ENCODE results near the gene PER3. TPM values are rescaled to one million over a fixed set of nuclear protein-coding genes. Genes with fewer than 3 reads are reported as not detected.
A peak's percentile ranks its signal among the peaks of the same experiment; 100 is the strongest.

The PER3 gene
- total and polyA plus RNA-seq, 2 of the 4 experiments (the other 2 are of a cell fraction) = 3.4 to 4.2 TPM

DNA sequence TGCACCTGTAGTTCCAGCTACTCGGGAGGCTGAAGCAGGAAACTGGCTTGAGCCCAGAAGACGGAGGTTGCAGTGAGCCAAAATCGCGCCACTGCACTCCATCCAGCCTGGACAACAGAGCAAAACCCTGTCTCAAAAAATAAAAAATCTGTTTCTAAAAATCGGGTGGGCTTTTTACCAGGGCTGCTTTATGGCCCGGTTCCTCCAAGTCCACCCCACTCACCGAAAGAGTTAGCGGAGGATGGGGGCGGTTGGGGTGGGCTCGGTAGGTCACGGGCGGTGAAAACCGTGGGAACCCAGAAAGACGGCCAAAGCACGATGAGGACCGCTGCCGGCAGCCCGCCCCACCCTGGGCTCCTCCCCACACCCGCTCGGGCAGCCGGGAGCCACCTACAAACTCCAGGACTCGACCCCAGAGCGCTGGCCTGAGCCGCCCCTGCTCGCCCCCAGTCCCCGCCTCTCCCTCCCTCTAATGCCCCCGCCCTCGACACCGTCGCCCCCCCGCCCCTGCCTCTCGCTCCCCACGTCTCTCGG lies 846 bp upstream of the PER3 start:
- Histone ChIP-seq H2AK5ac (ENCODE audit: low read depth, low read length) (peak overlapping the region; percentile 45; the same call in 1 of the 2 replicates), H2BK5ac (ENCODE audit: low read depth, low read length, poor library complexity, severe bottlenecking) (peak overlapping the region; percentile 1), H3K9me3 (ENCODE audit: control insufficient read depth, insufficient read depth, low read length) (no peaks in the 10 kb centered on the region), H4K8ac (ENCODE audit: low read depth in 2 of 2, low read length in 2 of 2) (no peak overlapping the region), H2AK9ac (replicated peaks; ENCODE audit: low read depth, low read length, poor library complexity) (peak overlapping the region; percentile 79), H4K5ac (ENCODE audit: low read depth, low read length) (no peak overlapping the region), H3K79me1 (ENCODE audit: low read depth in 1 of 2, low read length in 2 of 2) (peaks cover 6 to 12% of the 10 kb centered on the region in 2 experiments; a peak in 3 of 4 replicates), H2BK15ac (ENCODE audit: low read depth, low read length) (no peak overlapping the region), H2BK20ac (ENCODE audit: low read depth, low read length) (no peak overlapping the region), H4K20me1 (ENCODE audit: insufficient read depth, low read length) (no peaks in the 10 kb centered on the region), H3K56ac (ENCODE audit: extremely low read depth, insufficient read depth, low read length) (no peak overlapping the region; the same call in 1 of the 2 replicates), H3K4ac (ENCODE audit: low read depth, low read length) (peak overlapping the region; percentile 20; the same call in 1 of the 2 replicates), H3K4me1 (ENCODE audit: control insufficient read depth, insufficient read depth, low read length) (0 out of 2 replicates have a peak, but pooled peaks cover 4% of the 10 kb centered on the region), H2AFZ (replicated peaks; ENCODE audit: low read length, poor library complexity) (peak overlapping the region; percentile 77), H4K91ac (ENCODE audit: insufficient read depth, low read depth, low read length) (no peak overlapping the region), H3K27ac (ENCODE audit: insufficient read depth, low read length) (peak overlapping the region; percentile 27), H3K23ac (ENCODE audit: low read depth, low read length) (no peak overlapping the region), H3K9ac (ENCODE audit: low read depth, low read length) (peak overlapping the region; percentile 16), H3K18ac (ENCODE audit: low read depth, low read length) (no peak overlapping the region; the same call in 1 of the 2 replicates), H2BK120ac (ENCODE audit: low read depth, low read length) (no peak overlapping the region), H3K14ac (replicated peaks; ENCODE audit: low read depth, low read length) (peak overlapping the region; percentile 7; the same call in 1 of the 2 replicates), H3K4me3 (ENCODE audit: insufficient read depth, low read depth, low read length) (peak overlapping the region; percentile 53), H3K27me3 (ENCODE audit: control insufficient read depth, insufficient read depth, low read length) (no peaks in the 10 kb centered on the region), H3K9me1 (ENCODE audit: insufficient read depth, low read length) (no peaks in the 10 kb centered on the region), H3K4me2 (ENCODE audit: low read depth, low read length) (peak overlapping the region; percentile 80), H3K36me3 (ENCODE audit: control insufficient read depth, insufficient read depth, low read length) (peaks cover 20% of the 10 kb centered on the region)
- ChIA-PET POLR2A (ENCODE audit: unreplicated experiment) (no interaction called here), CTCF (no interaction called here)
- DNase-seq (peak; percentile 24), ATAC-seq (ENCODE audit: low read depth) (peak; percentile 46)
- TF ChIP-seq CHD1 (IDR thresholded peaks at IDR 0.05; ENCODE audit: low read depth, low read length) (no peak), POLR2A (IDR thresholded peaks at IDR 0.05; ENCODE audit: low read depth, low read length) (no peak), RFX5 (IDR thresholded peaks at IDR 0.05; ENCODE audit: low read depth, low read length) (no peak), RCOR1 (IDR thresholded peaks at IDR 0.05; ENCODE audit: insufficient replicate concordance, low read length) (no peak), BHLHE40 (IDR thresholded peaks at IDR 0.05; ENCODE audit: low read depth, low read length) (no peak), SMC3 (IDR thresholded peaks at IDR 0.05; ENCODE audit: low read depth, low read length) (no peak), MAZ (IDR thresholded peaks at IDR 0.05; ENCODE audit: borderline replicate concordance, low read depth, low read length) (no peak), USF2 (IDR thresholded peaks at IDR 0.05; ENCODE audit: low read depth, low read length) (no peak), CEBPB (IDR thresholded peaks at IDR 0.05; ENCODE audit: low read depth, low read length) (no peak), NFE2L2 (IDR thresholded peaks at IDR 0.05; ENCODE audit: low read depth, low read length) (no peak), MAFK (IDR thresholded peaks at IDR 0.05; ENCODE audit: low read depth, low read length) (no peak), MXI1 (IDR thresholded peaks at IDR 0.05; ENCODE audit: borderline replicate concordance, low read depth, low read length) (no peak), RAD21 (IDR thresholded peaks at IDR 0.05; ENCODE audit: low read length) (no peak)
- TF ChIP-seq, protein P1, sequence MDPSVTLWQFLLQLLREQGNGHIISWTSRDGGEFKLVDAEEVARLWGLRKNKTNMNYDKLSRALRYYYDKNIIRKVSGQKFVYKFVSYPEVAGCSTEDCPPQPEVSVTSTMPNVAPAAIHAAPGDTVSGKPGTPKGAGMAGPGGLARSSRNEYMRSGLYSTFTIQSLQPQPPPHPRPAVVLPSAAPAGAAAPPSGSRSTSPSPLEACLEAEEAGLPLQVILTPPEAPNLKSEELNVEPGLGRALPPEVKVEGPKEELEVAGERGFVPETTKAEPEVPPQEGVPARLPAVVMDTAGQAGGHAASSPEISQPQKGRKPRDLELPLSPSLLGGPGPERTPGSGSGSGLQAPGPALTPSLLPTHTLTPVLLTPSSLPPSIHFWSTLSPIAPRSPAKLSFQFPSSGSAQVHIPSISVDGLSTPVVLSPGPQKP (IDR thresholded peaks at IDR 0.05; ENCODE audit: borderline replicate concordance, low read depth, low read length) = no peak
- TF ChIP-seq, protein P2, sequence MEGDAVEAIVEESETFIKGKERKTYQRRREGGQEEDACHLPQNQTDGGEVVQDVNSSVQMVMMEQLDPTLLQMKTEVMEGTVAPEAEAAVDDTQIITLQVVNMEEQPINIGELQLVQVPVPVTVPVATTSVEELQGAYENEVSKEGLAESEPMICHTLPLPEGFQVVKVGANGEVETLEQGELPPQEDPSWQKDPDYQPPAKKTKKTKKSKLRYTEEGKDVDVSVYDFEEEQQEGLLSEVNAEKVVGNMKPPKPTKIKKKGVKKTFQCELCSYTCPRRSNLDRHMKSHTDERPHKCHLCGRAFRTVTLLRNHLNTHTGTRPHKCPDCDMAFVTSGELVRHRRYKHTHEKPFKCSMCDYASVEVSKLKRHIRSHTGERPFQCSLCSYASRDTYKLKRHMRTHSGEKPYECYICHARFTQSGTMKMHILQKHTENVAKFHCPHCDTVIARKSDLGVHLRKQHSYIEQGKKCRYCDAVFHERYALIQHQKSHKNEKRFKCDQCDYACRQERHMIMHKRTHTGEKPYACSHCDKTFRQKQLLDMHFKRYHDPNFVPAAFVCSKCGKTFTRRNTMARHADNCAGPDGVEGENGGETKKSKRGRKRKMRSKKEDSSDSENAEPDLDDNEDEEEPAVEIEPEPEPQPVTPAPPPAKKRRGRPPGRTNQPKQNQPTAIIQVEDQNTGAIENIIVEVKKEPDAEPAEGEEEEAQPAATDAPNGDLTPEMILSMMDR (conservative IDR thresholded peaks at IDR 0.05; ENCODE audit: low read depth, low read length) = no peak
- WGBS, 2 experiments (ENCODE audit: extremely low coverage in 2 of 2, insufficient read length in 1 of 2) = 12% methylated on average over 4 of the region's 34 CpGs; no CpG with 5 or more reads in 1 of the 2 experiments
- in situ Hi-C loops (cut with MboI; ENCODE audit: low sequenced_read_pairs) = no loop called here
- intact Hi-C loops (cut with micrococcal nuclease) = loop anchor here (5.0 kb wide), 1 partner anchor 119 kb away; no protein-coding TSS in a partner anchor
- BruUV-seq (replicated peaks) = no TSS peak
- dilution Hi-C loops (cut with HindIII; ENCODE audit: low sequenced_read_pairs, unreplicated experiment) = no loop called here
